ENCODE data around the gene SIK2. TPM values are rescaled to one million over a fixed set of nuclear protein-coding genes. Genes with fewer than 3 reads are reported as not detected.
A peak's percentile ranks its signal among the peaks of the same experiment; 100 is the strongest.

Gene SIK2
- total and polyA plus RNA-seq, 9 of the 15 experiments (the other 6 are each of a cell fraction or from before 2014, with no cell fraction given): 0.74 to 11.6 (median 3.8) TPM

DNA sequence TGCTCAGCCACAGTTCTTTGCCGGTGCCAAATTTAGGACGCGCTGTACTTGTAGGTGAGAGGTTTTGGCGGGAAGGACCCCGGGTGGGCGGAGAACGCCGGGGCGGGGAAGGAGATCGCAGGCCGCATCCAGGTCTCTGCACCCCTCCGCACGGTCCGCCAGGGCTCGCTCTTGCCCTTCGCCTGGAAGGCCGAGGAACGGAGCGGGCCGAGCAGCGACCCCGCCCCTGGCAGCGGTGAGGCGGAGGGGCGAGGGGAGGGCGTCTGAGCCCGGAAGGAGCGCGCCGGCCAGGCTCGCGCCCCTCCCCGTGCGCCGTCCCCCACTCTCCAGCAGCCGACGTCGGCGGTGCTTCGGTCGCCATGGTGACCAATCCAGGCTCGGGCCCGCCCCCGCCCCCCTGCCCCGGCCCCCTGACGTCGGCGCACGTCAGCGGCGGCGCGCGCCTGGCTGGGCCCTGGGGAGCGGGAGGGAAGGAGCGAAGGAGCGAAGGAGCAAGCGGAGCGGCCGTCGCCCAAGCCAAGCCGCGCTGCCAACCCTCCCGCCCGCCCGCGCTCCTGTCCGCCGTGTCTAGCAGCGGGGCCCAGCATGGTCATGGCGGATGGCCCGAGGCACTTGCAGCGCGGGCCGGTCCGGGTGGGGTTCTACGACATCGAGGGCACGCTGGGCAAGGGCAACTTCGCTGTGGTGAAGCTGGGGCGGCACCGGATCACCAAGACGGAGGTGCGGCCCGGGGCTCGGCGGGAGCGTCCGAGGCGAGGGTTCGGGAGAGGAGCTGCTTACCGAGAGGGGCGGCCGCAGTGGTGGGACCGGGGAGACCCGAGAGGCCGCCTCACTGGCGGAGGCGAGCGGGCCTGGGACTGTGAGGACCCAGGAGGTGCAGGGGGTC, at the start of gene SIK2 (continued):
- TF ChIP-seq, protein P1, sequence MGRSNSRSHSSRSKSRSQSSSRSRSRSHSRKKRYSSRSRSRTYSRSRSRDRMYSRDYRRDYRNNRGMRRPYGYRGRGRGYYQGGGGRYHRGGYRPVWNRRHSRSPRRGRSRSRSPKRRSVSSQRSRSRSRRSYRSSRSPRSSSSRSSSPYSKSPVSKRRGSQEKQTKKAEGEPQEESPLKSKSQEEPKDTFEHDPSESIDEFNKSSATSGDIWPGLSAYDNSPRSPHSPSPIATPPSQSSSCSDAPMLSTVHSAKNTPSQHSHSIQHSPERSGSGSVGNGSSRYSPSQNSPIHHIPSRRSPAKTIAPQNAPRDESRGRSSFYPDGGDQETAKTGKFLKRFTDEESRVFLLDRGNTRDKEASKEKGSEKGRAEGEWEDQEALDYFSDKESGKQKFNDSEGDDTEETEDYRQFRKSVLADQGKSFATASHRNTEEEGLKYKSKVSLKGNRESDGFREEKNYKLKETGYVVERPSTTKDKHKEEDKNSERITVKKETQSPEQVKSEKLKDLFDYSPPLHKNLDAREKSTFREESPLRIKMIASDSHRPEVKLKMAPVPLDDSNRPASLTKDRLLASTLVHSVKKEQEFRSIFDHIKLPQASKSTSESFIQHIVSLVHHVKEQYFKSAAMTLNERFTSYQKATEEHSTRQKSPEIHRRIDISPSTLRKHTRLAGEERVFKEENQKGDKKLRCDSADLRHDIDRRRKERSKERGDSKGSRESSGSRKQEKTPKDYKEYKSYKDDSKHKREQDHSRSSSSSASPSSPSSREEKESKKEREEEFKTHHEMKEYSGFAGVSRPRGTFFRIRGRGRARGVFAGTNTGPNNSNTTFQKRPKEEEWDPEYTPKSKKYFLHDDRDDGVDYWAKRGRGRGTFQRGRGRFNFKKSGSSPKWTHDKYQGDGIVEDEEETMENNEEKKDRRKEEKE (IDR thresholded peaks at IDR 0.05; ENCODE audit: borderline replicate concordance in 1 of 2, control insufficient read depth in 1 of 2, low read depth in 2 of 2, low read length in 1 of 2): no peak
- peak in 1 of 3 experiments; percentile 39 for TF ChIP-seq YY1 (IDR thresholded peaks at IDR 0.05; ENCODE audit: borderline replicate concordance in 1 of 3, control insufficient read depth in 1 of 3, extremely low read depth in 1 of 3, insufficient read depth in 3 of 3, insufficient read length in 1 of 3, insufficient replicate concordance in 2 of 3, low read depth in 1 of 3, low read length in 2 of 3)
- no peak for TF ChIP-seq ZNF354B (CRISPR knock-in tag; IDR thresholded peaks at IDR 0.05)
- no peak; a peak in 1 of 4 replicates for TF ChIP-seq RCOR1 (IDR thresholded peaks at IDR 0.05; ENCODE audit: borderline replicate concordance in 1 of 2, low read depth in 2 of 2, low read length in 2 of 2)
- TF ChIP-seq ZFP36 (IDR thresholded peaks at IDR 0.05; ENCODE audit: low read depth, low read length, partially characterized antibody): peak; percentile 63
- no peak for TF ChIP-seq MECOM (CRISPR knock-in tag; IDR thresholded peaks at IDR 0.05)
- no peak for TF ChIP-seq ZNF444 (CRISPR knock-in tag; IDR thresholded peaks at IDR 0.05)
- no peak for TF ChIP-seq SMARCE1 (IDR thresholded peaks at IDR 0.05)
- no peak for TF ChIP-seq ZNF12 (CRISPR knock-in tag; IDR thresholded peaks at IDR 0.05)
- no peak for TF ChIP-seq CHD4 (IDR thresholded peaks at IDR 0.05; ENCODE audit: insufficient read depth, insufficient replicate concordance, low read depth, low read length, poor library complexity, severe bottlenecking)
- 0 out of 2 replicates have a peak, but pooled peaks have one; percentile 9 for TF ChIP-seq NFIC (IDR thresholded peaks at IDR 0.05)
- no peak for TF ChIP-seq NR1H2 (CRISPR knock-in tag; IDR thresholded peaks at IDR 0.05)
